ENCODE data around the gene CCDC190. TPM values are rescaled to one million over a fixed set of nuclear protein-coding genes. Genes with fewer than 3 reads are reported as not detected.

CCDC190 gene
- total RNA-seq, 1 experiment from 2014 or later = not detected

DNA sequence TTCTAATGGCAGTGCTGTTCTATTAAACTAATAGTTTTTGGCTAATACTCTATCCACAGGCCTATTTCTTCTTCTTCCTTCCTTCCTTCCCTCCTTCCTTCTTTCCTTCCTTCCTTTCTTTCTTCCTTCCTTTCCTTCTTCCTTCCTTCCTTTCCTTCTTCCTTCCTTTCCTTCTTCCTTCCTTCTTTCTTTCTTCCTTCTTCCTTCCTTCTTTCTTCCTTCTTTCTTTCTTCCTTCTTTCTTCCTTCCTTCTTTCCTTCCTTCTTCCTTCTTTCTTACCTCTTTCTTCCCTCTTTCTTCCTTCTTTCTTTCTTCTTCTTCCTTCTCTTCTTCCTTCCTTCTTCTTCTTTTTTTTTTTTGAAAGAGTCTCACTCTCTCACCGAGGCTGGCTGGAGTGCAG, 31.7 kb downstream of the CCDC190 start:
- ChIA-PET POLR2A (ENCODE audit: unreplicated experiment) (no interaction called here), CTCF (no interaction called here)
- TF ChIP-seq, protein P1, sequence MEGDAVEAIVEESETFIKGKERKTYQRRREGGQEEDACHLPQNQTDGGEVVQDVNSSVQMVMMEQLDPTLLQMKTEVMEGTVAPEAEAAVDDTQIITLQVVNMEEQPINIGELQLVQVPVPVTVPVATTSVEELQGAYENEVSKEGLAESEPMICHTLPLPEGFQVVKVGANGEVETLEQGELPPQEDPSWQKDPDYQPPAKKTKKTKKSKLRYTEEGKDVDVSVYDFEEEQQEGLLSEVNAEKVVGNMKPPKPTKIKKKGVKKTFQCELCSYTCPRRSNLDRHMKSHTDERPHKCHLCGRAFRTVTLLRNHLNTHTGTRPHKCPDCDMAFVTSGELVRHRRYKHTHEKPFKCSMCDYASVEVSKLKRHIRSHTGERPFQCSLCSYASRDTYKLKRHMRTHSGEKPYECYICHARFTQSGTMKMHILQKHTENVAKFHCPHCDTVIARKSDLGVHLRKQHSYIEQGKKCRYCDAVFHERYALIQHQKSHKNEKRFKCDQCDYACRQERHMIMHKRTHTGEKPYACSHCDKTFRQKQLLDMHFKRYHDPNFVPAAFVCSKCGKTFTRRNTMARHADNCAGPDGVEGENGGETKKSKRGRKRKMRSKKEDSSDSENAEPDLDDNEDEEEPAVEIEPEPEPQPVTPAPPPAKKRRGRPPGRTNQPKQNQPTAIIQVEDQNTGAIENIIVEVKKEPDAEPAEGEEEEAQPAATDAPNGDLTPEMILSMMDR (conservative IDR thresholded peaks at IDR 0.05) = no peak
- no peak for TF ChIP-seq EZH2 (IDR thresholded peaks at IDR 0.05; ENCODE audit: low read depth)
- Histone ChIP-seq H3K4me1 (replicated peaks; ENCODE audit: insufficient read depth) (no peaks in the 10 kb centered on the region), H3K9me2 (ENCODE audit: insufficient read depth) (no peaks in the 10 kb centered on the region), H4K20me1 (ENCODE audit: insufficient read depth) (no peaks in the 10 kb centered on the region), H3K36me3 (ENCODE audit: low read depth) (no peaks in the 10 kb centered on the region), H3K4me3 (no peak overlapping the region), H3F3A (ENCODE audit: insufficient read depth, low read depth) (no peaks in the 10 kb centered on the region), H3K9me3 (ENCODE audit: insufficient read depth, low read depth) (no peaks in the 10 kb centered on the region), H3K27me3 (ENCODE audit: insufficient read depth, low read depth) (no peaks in the 10 kb centered on the region), H2AFZ (no peak overlapping the region), H3K27ac (no peak overlapping the region), H3K4me2 (no peak overlapping the region), H3K79me2 (ENCODE audit: low read depth) (no peaks in the 10 kb centered on the region)
- BruUV-seq (replicated peaks) = no TSS peak
- DNase-seq = no peak
- intact Hi-C loops (cut with micrococcal nuclease; ENCODE audit: unreplicated experiment) = no loop called here

DNA sequence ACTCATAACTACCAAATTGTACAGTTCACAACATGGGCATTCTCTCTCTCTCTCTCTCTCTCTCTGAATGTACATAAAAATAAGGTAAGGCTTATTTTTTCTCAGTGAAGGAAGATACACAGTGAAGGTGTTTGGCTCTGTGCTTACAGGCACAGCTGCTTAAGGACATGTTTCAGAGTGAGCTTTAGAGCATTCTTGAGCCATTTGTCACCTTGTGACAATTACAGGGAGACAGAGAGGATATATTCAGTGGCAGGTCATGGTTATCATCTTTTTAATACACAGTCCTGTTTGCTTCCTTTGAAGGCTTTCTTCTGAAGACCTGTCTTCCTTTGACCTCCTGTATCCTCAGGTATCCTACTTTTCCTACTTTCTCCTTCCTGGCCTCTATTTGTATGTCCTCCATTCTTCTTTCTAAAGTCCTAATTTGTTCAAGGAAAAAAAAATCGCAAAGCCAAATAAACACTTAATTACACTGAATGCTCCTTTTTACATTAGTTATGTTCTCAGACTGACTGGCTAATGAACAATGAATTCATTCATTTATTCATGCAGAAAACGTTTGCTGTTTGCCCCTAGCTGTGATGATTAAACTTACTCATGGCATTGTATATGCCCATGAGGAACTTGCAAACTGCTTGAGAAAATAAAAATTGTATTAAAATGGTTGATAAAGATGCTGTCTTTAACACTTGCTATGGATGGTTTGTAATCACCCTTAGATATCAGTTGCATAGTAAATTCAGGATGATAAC, 37.0 kb downstream of the CCDC190 start:
- Histone ChIP-seq H3F3A (ENCODE audit: insufficient read depth, low read depth) (no peaks in the 10 kb centered on the region), H2AFZ (no peak overlapping the region), H3K27me3 (ENCODE audit: insufficient read depth, low read depth) (no peaks in the 10 kb centered on the region), H3K9me2 (ENCODE audit: insufficient read depth) (no peaks in the 10 kb centered on the region), H3K4me3 (no peak overlapping the region), H3K79me2 (ENCODE audit: low read depth) (no peaks in the 10 kb centered on the region), H3K27ac (no peak overlapping the region), H3K36me3 (ENCODE audit: low read depth) (no peaks in the 10 kb centered on the region), H3K9me3 (ENCODE audit: insufficient read depth, low read depth) (no peaks in the 10 kb centered on the region), H3K4me2 (0 out of 2 replicates have a peak overlapping the region, but pooled peaks have one; percentile 4), H4K20me1 (ENCODE audit: insufficient read depth) (no peaks in the 10 kb centered on the region), H3K4me1 (replicated peaks; ENCODE audit: insufficient read depth) (peaks cover 16% of the 10 kb centered on the region)
- no peak for TF ChIP-seq EZH2 (IDR thresholded peaks at IDR 0.05; ENCODE audit: low read depth)
- TF ChIP-seq, protein P1 (conservative IDR thresholded peaks at IDR 0.05) = no peak
- intact Hi-C loops (cut with micrococcal nuclease; ENCODE audit: unreplicated experiment) = no loop called here
- ChIA-PET POLR2A (ENCODE audit: unreplicated experiment) (interaction anchor here (0.7 kb wide), 1 partner anchor 652 kb away, joined by 3 read pairs; no protein-coding TSS in a partner anchor), CTCF (no interaction called here)
- DNase-seq = no peak
- BruUV-seq (replicated peaks) = no TSS peak

DNA sequence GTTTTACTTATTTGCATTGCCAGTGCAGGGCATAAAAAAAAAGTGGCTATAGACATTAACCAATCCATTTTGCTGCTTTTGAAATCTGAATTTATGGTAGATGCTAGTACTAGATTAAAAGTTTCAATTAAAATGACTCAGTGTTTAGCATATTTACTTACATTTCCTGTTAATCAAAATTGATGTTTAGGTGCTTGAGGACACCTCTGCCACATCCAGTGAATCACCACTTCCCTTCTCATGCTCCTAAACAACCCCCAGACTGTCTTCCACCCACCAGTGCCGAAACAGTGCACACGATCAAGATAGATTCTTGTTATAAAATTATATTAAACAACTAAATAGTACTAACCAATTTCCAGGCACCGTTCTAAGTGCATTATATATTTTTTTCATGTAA, 37.7 kb downstream of the CCDC190 start:
- TF ChIP-seq, protein P1 (conservative IDR thresholded peaks at IDR 0.05) = no peak
- no peak for TF ChIP-seq EZH2 (IDR thresholded peaks at IDR 0.05; ENCODE audit: low read depth)
- Histone ChIP-seq H3K4me1 (replicated peaks; ENCODE audit: insufficient read depth) (peaks cover 16% of the 10 kb centered on the region), H3K4me3 (no peak overlapping the region), H2AFZ (no peak overlapping the region), H3K9me3 (ENCODE audit: insufficient read depth, low read depth) (no peaks in the 10 kb centered on the region), H3K36me3 (ENCODE audit: low read depth) (no peaks in the 10 kb centered on the region), H3F3A (ENCODE audit: insufficient read depth, low read depth) (no peaks in the 10 kb centered on the region), H3K27ac (no peak overlapping the region), H3K9me2 (ENCODE audit: insufficient read depth) (no peaks in the 10 kb centered on the region), H3K27me3 (ENCODE audit: insufficient read depth, low read depth) (no peaks in the 10 kb centered on the region), H4K20me1 (ENCODE audit: insufficient read depth) (no peaks in the 10 kb centered on the region), H3K4me2 (peak overlapping the region; percentile 85), H3K79me2 (ENCODE audit: low read depth) (no peaks in the 10 kb centered on the region)
- no peak for DNase-seq
- CTCF ChIA-PET = no interaction called here
- intact Hi-C loops (cut with micrococcal nuclease; ENCODE audit: unreplicated experiment) = no loop called here
- POLR2A ChIA-PET (ENCODE audit: unreplicated experiment) = interaction anchor here (0.7 kb wide), 1 partner anchor 651 kb away, joined by 3 read pairs; no protein-coding TSS in a partner anchor
- no TSS peak for BruUV-seq (replicated peaks)

Measured in PC-9 (cell line).